A549 (cell line): ENCODE data around the gene ARHGEF16.

Experiments used
- CBX2 ChIP-seq: fragments of 200-600 bp; sonication (generic); IDR thresholded peaks from 2 replicates; pipeline ENCODE4 v1.6.1; 2016; ENCODE audit warnings: low read depth, mild to moderate bottlenecking, borderline replicate concordance
- CEBPB ChIP-seq, 2 experiments: fragments of >200 bp in 1 of 2; sonication (Bioruptor Twin) in 1 of 2; formaldehyde crosslinking in 1 of 2; IDR thresholded peaks; 2 replicates each; pipeline ENCODE4 v1.6.1; 2012 to 2016
- CHD2 ChIP-seq: fragments of 150-350 bp; IDR thresholded peaks from 2 replicates; pipeline ENCODE4 v1.6.1; 2014; ENCODE audit warnings: low read length; ENCODE audit not compliant: partially characterized antibody
- EP300 ChIP-seq, 2 experiments: fragments of >200 bp; sonication (Bioruptor Twin); formaldehyde crosslinking; IDR thresholded peaks; 2 replicates in 1 of 2; 3 replicates in 1 of 2; pipeline ENCODE4 v1.6.1; 2016 to 2017
- JUN ChIP-seq, 2 experiments: fragments of >200 bp; sonication (Bioruptor Twin); formaldehyde crosslinking; IDR thresholded peaks; 2 replicates in 1 of 2; 3 replicates in 1 of 2; pipeline ENCODE4 v1.6.1; 2016 to 2017
- MAFK ChIP-seq: fragments of 450-650 bp; IDR thresholded peaks from 2 replicates; pipeline ENCODE4 v1.6.1; 2014; ENCODE audit not compliant: partially characterized antibody
- NPAS2 ChIP-seq: fragments of 250-450 bp; sonication (Bioruptor Pico); IDR thresholded peaks from 2 replicates; pipeline ENCODE4 v1.8.0; 2022; ENCODE audit warnings: mild to moderate bottlenecking, moderate library complexity, borderline replicate concordance
- POLR2A ChIP-seq: IDR thresholded peaks from 2 replicates; pipeline ENCODE4 v1.6.1; 2012; ENCODE audit warnings: mild to moderate bottlenecking, low read length
- RAD21 ChIP-seq, 2 experiments: fragments of >200 bp in 1 of 2; sonication (Bioruptor Twin) in 1 of 2; formaldehyde crosslinking in 1 of 2; IDR thresholded peaks in 1 of 2; conservative IDR thresholded peaks in 1 of 2; 2 replicates in 1 of 2; 3 replicates in 1 of 2; pipeline ENCODE4 v1.6.1; 2012 to 2018; ENCODE audit warnings: inconsistent platforms in 1 of 2
- SMC3 ChIP-seq: fragments of >200 bp; sonication (Bioruptor Twin); formaldehyde crosslinking; IDR thresholded peaks from 3 replicates; pipeline ENCODE4 v1.6.1; 2018; ENCODE audit warnings: inconsistent platforms
- ZNF302 ChIP-seq: fragments of 250-450 bp; sonication (Bioruptor Pico); IDR thresholded peaks from 2 replicates; pipeline ENCODE4 v1.9.0; 2021; ENCODE audit warnings: inconsistent platforms, mild to moderate bottlenecking, moderate library complexity
- TF ChIP-seq, protein P1 (sequence below): IDR thresholded peaks from 2 replicates; pipeline ENCODE4 v1.6.1; 2012
- TF ChIP-seq, protein P2 (sequence below): fragments of >200 bp; sonication (Bioruptor Twin); formaldehyde crosslinking; IDR thresholded peaks from 3 replicates; pipeline ENCODE4 v1.5.1; 2016

DNA sequence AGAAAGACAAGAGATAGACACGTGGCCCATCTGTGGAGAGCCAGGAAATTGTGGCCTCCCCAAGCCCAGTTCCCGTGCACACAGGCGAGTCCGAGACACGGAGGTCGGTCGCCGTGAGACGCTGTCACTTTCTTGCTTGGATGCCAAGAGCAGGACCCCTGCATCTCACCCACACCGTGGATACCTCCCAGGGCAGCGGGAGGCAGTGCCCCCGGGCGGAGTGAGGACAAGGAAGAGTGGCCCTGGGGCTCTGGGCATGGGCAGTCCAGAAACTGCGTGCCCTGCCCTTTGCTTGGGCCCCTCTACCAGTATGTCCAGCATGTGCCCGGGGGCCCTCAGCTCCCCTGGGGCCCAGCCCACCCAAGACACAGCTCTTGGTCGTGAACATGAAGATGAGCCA, 24.7 kb upstream of the ARHGEF16 start:
- TF ChIP-seq NPAS2 (CRISPR knock-in tag) (no peak), MAFK (no peak), EP300 (IDR thresholded peaks at IDR 0.05) (no peak), CHD2 (no peak), CEBPB (IDR thresholded peaks at IDR 0.05) (no peak), POLR2A (no peak), CBX2 (no peak), SMC3 (no peak), RAD21 (conservative IDR thresholded peaks at IDR 0.05 in 1 of 2, IDR thresholded peaks at IDR 0.05 in 1 of 2) (no peak), JUN (IDR thresholded peaks at IDR 0.05) (no peak), ZNF302 (CRISPR knock-in tag) (no peak)
- TF ChIP-seq, protein P1, sequence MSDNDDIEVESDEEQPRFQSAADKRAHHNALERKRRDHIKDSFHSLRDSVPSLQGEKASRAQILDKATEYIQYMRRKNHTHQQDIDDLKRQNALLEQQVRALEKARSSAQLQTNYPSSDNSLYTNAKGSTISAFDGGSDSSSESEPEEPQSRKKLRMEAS: no peak
- TF ChIP-seq, protein P2, sequence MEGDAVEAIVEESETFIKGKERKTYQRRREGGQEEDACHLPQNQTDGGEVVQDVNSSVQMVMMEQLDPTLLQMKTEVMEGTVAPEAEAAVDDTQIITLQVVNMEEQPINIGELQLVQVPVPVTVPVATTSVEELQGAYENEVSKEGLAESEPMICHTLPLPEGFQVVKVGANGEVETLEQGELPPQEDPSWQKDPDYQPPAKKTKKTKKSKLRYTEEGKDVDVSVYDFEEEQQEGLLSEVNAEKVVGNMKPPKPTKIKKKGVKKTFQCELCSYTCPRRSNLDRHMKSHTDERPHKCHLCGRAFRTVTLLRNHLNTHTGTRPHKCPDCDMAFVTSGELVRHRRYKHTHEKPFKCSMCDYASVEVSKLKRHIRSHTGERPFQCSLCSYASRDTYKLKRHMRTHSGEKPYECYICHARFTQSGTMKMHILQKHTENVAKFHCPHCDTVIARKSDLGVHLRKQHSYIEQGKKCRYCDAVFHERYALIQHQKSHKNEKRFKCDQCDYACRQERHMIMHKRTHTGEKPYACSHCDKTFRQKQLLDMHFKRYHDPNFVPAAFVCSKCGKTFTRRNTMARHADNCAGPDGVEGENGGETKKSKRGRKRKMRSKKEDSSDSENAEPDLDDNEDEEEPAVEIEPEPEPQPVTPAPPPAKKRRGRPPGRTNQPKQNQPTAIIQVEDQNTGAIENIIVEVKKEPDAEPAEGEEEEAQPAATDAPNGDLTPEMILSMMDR: no peak
